ENCODE results near the gene SLC44A2.

GRCh38 chr19:10662384-10663251 is 37.3 kb downstream of the SLC44A2 start:
- TF ChIP-seq CTCF (conservative IDR thresholded peaks at IDR 0.05; ENCODE audit: low read depth in 2 of 2) = no peak
- no peak for TF ChIP-seq EZH2phosphoT487 (IDR thresholded peaks at IDR 0.05; ENCODE audit: unreplicated experiment)
- no peak for TF ChIP-seq POLR2AphosphoS5 (IDR thresholded peaks at IDR 0.05; ENCODE audit: low read depth)
- no peak for TF ChIP-seq EZH2 (IDR thresholded peaks at IDR 0.05; ENCODE audit: low read depth, unreplicated experiment)
- no peak for TF ChIP-seq CREB1 (CRISPR knock-in tag; IDR thresholded peaks at IDR 0.05; ENCODE audit: low read depth)
- TF ChIP-seq ETS1 (IDR thresholded peaks at IDR 0.05) = no peak
- no peak for TF ChIP-seq REST (IDR thresholded peaks at IDR 0.05; ENCODE audit: unreplicated experiment)
